Neuronal stem cell (in vitro differentiated cells): ENCODE results near the gene TDP1.

Experiments used
- DNase-seq: peaks from one replicate; pipeline ENCODE4 v3.0.0-alpha.2; 2013; ENCODE audit warnings: low spot score
- H2AFZ ChIP-seq: one replicate; pipeline ENCODE4 v1.6.1; 2013; ENCODE audit warnings: mild to moderate bottlenecking, low read length, inconsistent platforms
- H2AK5ac ChIP-seq: 2 replicates; pipeline ENCODE4 v1.6.1; 2013; ENCODE audit warnings: low read depth, mild to moderate bottlenecking, inconsistent platforms, low read length, moderate library complexity, mixed read lengths
- H2BK120ac ChIP-seq: 2 replicates; pipeline ENCODE4 v1.6.1; 2013; ENCODE audit warnings: low read depth, mild to moderate bottlenecking, inconsistent platforms, low read length, moderate library complexity, mixed read lengths
- H2BK12ac ChIP-seq: one replicate; pipeline ENCODE4 v1.6.1; 2013; ENCODE audit warnings: low read length, inconsistent platforms
- H2BK15ac ChIP-seq: 2 replicates; pipeline ENCODE4 v1.6.1; 2013; ENCODE audit warnings: mild to moderate bottlenecking, low read length, inconsistent platforms, mixed read lengths
- H2BK5ac ChIP-seq: one replicate; pipeline ENCODE4 v1.6.1; 2013; ENCODE audit warnings: inconsistent platforms, mild to moderate bottlenecking, low read length, moderate library complexity
- H3K14ac ChIP-seq: one replicate; pipeline ENCODE4 v1.6.1; 2013; ENCODE audit warnings: low read length, inconsistent platforms
- H3K18ac ChIP-seq: 2 replicates; pipeline ENCODE4 v1.6.1; 2013; ENCODE audit warnings: low read length, inconsistent platforms
- H3K23ac ChIP-seq: 2 replicates; pipeline ENCODE4 v1.6.1; 2013; ENCODE audit warnings: low read depth, mild to moderate bottlenecking, mixed read lengths, low read length, inconsistent platforms; ENCODE audit not compliant: poor library complexity
- H3K27ac ChIP-seq: replicated peaks from 3 replicates; pipeline ENCODE4 v1.5.1; 2013; ENCODE audit warnings: low read length, inconsistent platforms
- H3K27me3 ChIP-seq, 3 experiments: 2 replicates each; pipeline ENCODE4 v1.6.1; 2013; ENCODE audit warnings: low read length in 3 of 3, mild to moderate bottlenecking in 2 of 3, inconsistent platforms in 1 of 3, low read depth in 1 of 3, mixed read lengths in 1 of 3, moderate library complexity in 1 of 3; ENCODE audit not compliant: control insufficient read depth in 3 of 3, insufficient read depth in 3 of 3
- H3K36me3 ChIP-seq, 2 donors: replicated peaks in 1 of 2; 2 replicates each; pipeline ENCODE4 v1.6.1; 2013; ENCODE audit warnings: low read length in 2 of 2; ENCODE audit not compliant: control insufficient read depth in 2 of 2, insufficient read depth in 2 of 2
- H3K4ac ChIP-seq: 2 replicates; pipeline ENCODE4 v1.6.1; 2013; ENCODE audit warnings: inconsistent platforms, mild to moderate bottlenecking, low read length, moderate library complexity
- H3K4me1 ChIP-seq, 2 donors: 1 replicate in 1 of 2; 2 replicates in 1 of 2; pipeline ENCODE4 v1.6.1; 2013; ENCODE audit warnings: low read length in 2 of 2, low read depth in 1 of 2; ENCODE audit not compliant: control insufficient read depth in 2 of 2, insufficient read depth in 1 of 2
- H3K4me2 ChIP-seq: one replicate; pipeline ENCODE4 v1.6.1; 2013; ENCODE audit warnings: mild to moderate bottlenecking, low read length, inconsistent platforms; ENCODE audit not compliant: insufficient read depth, poor library complexity, severe bottlenecking
- H3K4me3 ChIP-seq, 2 donors: 2 replicates each; pipeline ENCODE4 v1.5.1; 2013; ENCODE audit warnings: low read length in 2 of 2, mild to moderate bottlenecking in 2 of 2, inconsistent platforms in 1 of 2, moderate library complexity in 1 of 2
- H3K79me1 ChIP-seq: one replicate; pipeline ENCODE4 v1.6.1; 2013; ENCODE audit warnings: low read depth, mild to moderate bottlenecking, inconsistent platforms, low read length, moderate library complexity
- H3K9ac ChIP-seq: one replicate; pipeline ENCODE4 v1.6.1; 2013; ENCODE audit warnings: mild to moderate bottlenecking, low read depth, low read length, inconsistent platforms; ENCODE audit not compliant: poor library complexity
- H3K9me3 ChIP-seq, 2 donors: replicated peaks in 1 of 2; 2 replicates each; pipeline versions ENCODE3 to v1.6.1; 2013; ENCODE audit warnings: low read length in 2 of 2, mild to moderate bottlenecking in 2 of 2, inconsistent platforms in 1 of 2, low read depth in 1 of 2, mixed read lengths in 1 of 2, moderate library complexity in 1 of 2; ENCODE audit not compliant: control insufficient read depth in 2 of 2, insufficient read depth in 1 of 2
- H4K8ac ChIP-seq: one replicate; pipeline ENCODE4 v1.6.1; 2013; ENCODE audit warnings: low read depth, mild to moderate bottlenecking, inconsistent platforms, low read length, moderate library complexity
- H4K91ac ChIP-seq: one replicate; pipeline ENCODE4 v1.6.1; 2013; ENCODE audit warnings: low read length, low read depth, mild to moderate bottlenecking, inconsistent platforms; ENCODE audit not compliant: poor library complexity
- WGBS, 2 donors: extraction: QIAGEN DNeasy Blood & Tissue Kit; methylation state at CpG; one replicate each; pipeline ENCODE4 v1.1.7; 2013; ENCODE audit warnings: missing lambda C conversion rate in 2 of 2, mixed read lengths in 1 of 2; ENCODE audit not compliant: insufficient read length in 2 of 2, insufficient replicate concordance in 1 of 2; ENCODE audit errors: extremely low coverage in 2 of 2; 5-methylcytosine and 5-hydroxymethylcytosine counted together

The TDP1 gene

GRCh38 chr14:89927186-89927865, 28.4 kb upstream of the TDP1 start:
- H2AFZ ChIP-seq = no peak overlapping the region
- no peak for DNase-seq
- H4K8ac ChIP-seq = no peak overlapping the region
- H3K9me3 ChIP-seq = no peaks in the 10 kb centered on the region
- no peak overlapping the region for H3K4me3 ChIP-seq
- peaks cover 0 to 22% of the 10 kb centered on the region in 2 donors for H3K36me3 ChIP-seq
- no peak overlapping the region for H2BK15ac ChIP-seq
- H3K14ac ChIP-seq = no peak overlapping the region
- no peak overlapping the region for H3K18ac ChIP-seq
- no peak overlapping the region for H3K23ac ChIP-seq
- H3K27ac ChIP-seq = no peak overlapping the region
- no peak overlapping the region for H2AK5ac ChIP-seq
- H3K27me3 ChIP-seq = no peaks in the 10 kb centered on the region
- no CpG with 5 or more reads among the region's 13 CpGs for WGBS, 2 donors
- no peaks in the 10 kb centered on the region for H3K79me1 ChIP-seq
- H3K4me2 ChIP-seq = no peak overlapping the region
- peaks cover 0 to 2% of the 10 kb centered on the region in 2 donors for H3K4me1 ChIP-seq
- H2BK5ac ChIP-seq = no peak overlapping the region
- H2BK12ac ChIP-seq = no peak overlapping the region
- no peak overlapping the region for H3K4ac ChIP-seq
- no peak overlapping the region for H2BK120ac ChIP-seq
- H3K9ac ChIP-seq = no peak overlapping the region
- H4K91ac ChIP-seq = no peak overlapping the region

GRCh38 chr14:89933002-89933401, 22.7 kb upstream of the TDP1 start:
- H3K14ac ChIP-seq = no peak overlapping the region
- no peak overlapping the region for H3K23ac ChIP-seq
- H2BK5ac ChIP-seq = no peak overlapping the region
- H2BK12ac ChIP-seq = no peak overlapping the region
- H3K27me3 ChIP-seq = no peaks in the 10 kb centered on the region
- no peak overlapping the region for H2BK120ac ChIP-seq
- H3K4me1 ChIP-seq = no peaks in the 10 kb centered on the region
- H2AFZ ChIP-seq = no peak overlapping the region
- no peak overlapping the region for H2BK15ac ChIP-seq
- no peaks in the 10 kb centered on the region for H3K9me3 ChIP-seq
- no peak for DNase-seq
- no peak overlapping the region for H3K4me2 ChIP-seq
- no peak overlapping the region for H4K8ac ChIP-seq
- H3K79me1 ChIP-seq = no peaks in the 10 kb centered on the region
- H3K36me3 ChIP-seq = peaks cover 0 to 22% of the 10 kb centered on the region in 2 donors
- H4K91ac ChIP-seq = no peak overlapping the region
- H3K4ac ChIP-seq = no peak overlapping the region
- no peak overlapping the region for H3K9ac ChIP-seq
- no peak overlapping the region for H3K4me3 ChIP-seq
- H2AK5ac ChIP-seq = no peak overlapping the region
- no peak overlapping the region for H3K27ac ChIP-seq
- no CpG with 5 or more reads among the region's 6 CpGs for WGBS, 2 donors
- H3K18ac ChIP-seq = no peak overlapping the region

GRCh38 chr14:89936654-89937185, 19.0 kb upstream of the TDP1 start:
- no peak overlapping the region for H2BK5ac ChIP-seq
- H3K4me2 ChIP-seq = no peak overlapping the region
- H4K91ac ChIP-seq = no peak overlapping the region
- no peak overlapping the region for H3K4ac ChIP-seq
- no CpG with 5 or more reads among the region's 3 CpGs for WGBS, 2 donors
- H2BK120ac ChIP-seq = no peak overlapping the region
- peaks cover 0 to 5% of the 10 kb centered on the region in 2 donors for H3K36me3 ChIP-seq
- H3K27me3 ChIP-seq = no peaks in the 10 kb centered on the region
- H2AFZ ChIP-seq = no peak overlapping the region
- H3K4me3 ChIP-seq = no peak overlapping the region
- DNase-seq = no peak
- H2AK5ac ChIP-seq = no peak overlapping the region
- H3K27ac ChIP-seq = no peak overlapping the region
- H2BK12ac ChIP-seq = no peak overlapping the region
- H3K4me1 ChIP-seq = peaks cover 0 to 2% of the 10 kb centered on the region in 2 donors
- H3K23ac ChIP-seq = no peak overlapping the region
- no peak overlapping the region for H3K9ac ChIP-seq
- H3K18ac ChIP-seq = no peak overlapping the region
- no peak overlapping the region for H2BK15ac ChIP-seq
- no peaks in the 10 kb centered on the region for H3K79me1 ChIP-seq
- H4K8ac ChIP-seq = no peak overlapping the region
- H3K9me3 ChIP-seq = no peaks in the 10 kb centered on the region
- no peak overlapping the region for H3K14ac ChIP-seq

- no peak overlapping the region for H3K4me2 ChIP-seq
- no CpG with 5 or more reads among the region's 2 CpGs for WGBS, 2 donors
- no peak overlapping the region for H2BK120ac ChIP-seq
- no peak overlapping the region for H3K14ac ChIP-seq
- H2BK12ac ChIP-seq = no peak overlapping the region
- no peak overlapping the region for H3K27ac ChIP-seq
- no peak overlapping the region for H2BK15ac ChIP-seq
- H2AFZ ChIP-seq = no peak overlapping the region
- no peaks in the 10 kb centered on the region for H3K79me1 ChIP-seq
- no peak overlapping the region for H2AK5ac ChIP-seq
- H3K4ac ChIP-seq = no peak overlapping the region
- no peaks in the 10 kb centered on the region for H3K9me3 ChIP-seq
- no peak overlapping the region for H4K8ac ChIP-seq
- H3K4me1 ChIP-seq = peaks cover 0 to 2% of the 10 kb centered on the region in 2 donors
- H2BK5ac ChIP-seq = no peak overlapping the region
- no peak overlapping the region for H3K9ac ChIP-seq
- H3K18ac ChIP-seq = no peak overlapping the region
- H3K4me3 ChIP-seq = no peak overlapping the region
- H3K36me3 ChIP-seq = peaks cover 0 to 4% of the 10 kb centered on the region in 2 donors
- no peak overlapping the region for H3K23ac ChIP-seq
- H3K27me3 ChIP-seq = no peaks in the 10 kb centered on the region
- no peak overlapping the region for H4K91ac ChIP-seq
- DNase-seq = no peak
Measured at GRCh38 chr14:89941830-89942377, 13.8 kb upstream of the TDP1 start.
